HG02943 (cell line): ENCODE data around the gene PDE11A.

Experiments used
- ATAC-seq: cut with Tn5 transposase; IDR thresholded peaks from one replicate; pipeline ENCODE4 v1.9.1; 2021; ENCODE audit warnings: mild to moderate bottlenecking, low read depth, moderate library complexity; ENCODE audit not compliant: unreplicated experiment

PDE11A gene

DNA sequence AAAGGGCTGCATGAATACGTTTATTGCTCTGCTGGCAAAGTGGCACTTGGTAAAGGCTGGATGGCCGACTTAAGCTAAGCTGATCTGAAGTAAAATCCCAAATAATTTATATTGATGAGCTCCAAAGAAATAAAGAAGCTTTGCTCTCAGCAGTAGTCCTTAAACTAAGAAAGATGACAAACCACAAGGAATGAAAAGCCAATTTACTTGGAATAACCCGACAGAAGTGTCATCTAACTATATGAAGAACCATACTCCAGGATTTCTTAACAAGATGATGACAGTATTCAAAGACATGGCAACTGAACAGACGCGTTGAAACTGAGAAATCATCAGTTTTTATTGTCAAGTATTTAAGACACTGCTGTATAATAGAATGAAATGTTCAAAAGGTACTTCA, 294.1 kb downstream of the PDE11A start:
- ATAC-seq = no peak

DNA sequence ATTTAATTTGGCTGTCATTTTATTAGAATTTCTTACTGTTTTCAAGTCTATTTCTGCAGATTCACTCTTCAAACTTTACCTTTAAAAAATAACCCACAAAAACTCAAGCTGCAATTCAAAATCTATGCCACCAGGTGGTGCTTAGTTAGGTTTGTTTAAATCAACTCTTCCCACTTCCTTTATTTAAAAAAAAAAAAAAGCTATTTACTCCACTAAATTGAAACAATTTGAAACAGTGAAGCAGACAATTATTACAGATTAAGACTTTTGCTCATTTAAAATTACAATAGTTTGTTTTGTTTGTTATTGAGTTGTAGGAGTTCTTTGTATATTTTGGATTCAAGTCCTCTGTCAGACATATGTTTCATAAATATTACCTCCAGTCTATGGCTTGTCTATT, 300.0 kb downstream of the PDE11A start:
- no peak for ATAC-seq

DNA sequence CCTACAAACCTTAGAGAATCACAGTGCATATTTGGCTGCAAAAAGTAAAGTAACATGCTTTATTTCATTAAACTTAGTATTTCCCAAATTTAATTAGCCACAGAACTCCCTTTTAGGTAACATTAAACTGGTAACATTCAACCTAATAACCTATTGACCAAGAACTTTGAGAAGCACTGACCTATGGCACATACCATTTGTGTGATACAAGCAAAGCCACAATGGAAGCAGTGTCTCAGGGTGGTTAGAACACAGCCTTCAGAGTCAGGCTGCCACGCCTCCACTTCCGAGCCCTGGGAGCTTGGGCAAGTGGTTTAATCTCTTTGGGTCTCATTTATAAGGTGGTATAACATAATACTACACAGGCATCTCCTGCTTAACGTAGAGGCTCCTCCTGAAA, 301.4 kb downstream of the PDE11A start:
- ATAC-seq = no peak

DNA sequence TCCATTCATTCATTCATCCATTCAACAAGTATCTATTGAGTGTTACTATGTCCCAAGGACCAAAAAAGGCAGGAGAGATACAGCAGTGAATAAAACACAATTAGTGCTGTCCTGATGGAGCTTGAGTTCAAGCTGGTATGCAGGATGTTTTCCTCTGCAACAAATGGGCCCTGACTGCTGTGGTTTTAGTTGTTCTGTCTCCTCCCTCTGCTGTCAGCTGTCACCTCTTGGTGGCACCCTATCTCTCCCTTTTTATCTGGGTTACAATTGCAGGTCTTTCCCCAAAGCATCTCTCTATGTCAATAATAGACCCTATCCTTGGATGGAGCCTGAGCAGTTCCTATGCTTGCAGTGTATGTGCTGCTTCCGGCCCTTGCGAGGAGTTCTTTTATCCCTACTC, 304.8 kb downstream of the PDE11A start:
- ATAC-seq = no peak

DNA sequence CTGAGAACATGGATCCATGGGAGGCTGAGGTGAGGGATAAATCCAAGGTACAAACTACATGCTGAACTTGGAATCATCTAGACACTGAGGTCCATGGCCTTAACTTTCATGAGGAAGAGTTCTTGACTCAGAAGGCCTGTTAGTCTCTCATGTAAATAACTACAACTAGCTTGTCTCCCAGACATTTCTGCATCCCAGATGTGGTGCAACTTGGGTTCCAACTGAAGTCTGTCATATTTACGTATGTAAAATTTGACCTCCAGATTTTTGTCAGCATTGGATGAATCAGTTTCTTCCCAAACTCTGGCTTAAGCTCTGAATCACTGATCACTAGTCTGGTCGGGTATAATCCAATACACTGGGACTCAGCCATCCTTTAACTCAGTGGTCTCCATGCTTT, 306.9 kb downstream of the PDE11A start:
- no peak for ATAC-seq

DNA sequence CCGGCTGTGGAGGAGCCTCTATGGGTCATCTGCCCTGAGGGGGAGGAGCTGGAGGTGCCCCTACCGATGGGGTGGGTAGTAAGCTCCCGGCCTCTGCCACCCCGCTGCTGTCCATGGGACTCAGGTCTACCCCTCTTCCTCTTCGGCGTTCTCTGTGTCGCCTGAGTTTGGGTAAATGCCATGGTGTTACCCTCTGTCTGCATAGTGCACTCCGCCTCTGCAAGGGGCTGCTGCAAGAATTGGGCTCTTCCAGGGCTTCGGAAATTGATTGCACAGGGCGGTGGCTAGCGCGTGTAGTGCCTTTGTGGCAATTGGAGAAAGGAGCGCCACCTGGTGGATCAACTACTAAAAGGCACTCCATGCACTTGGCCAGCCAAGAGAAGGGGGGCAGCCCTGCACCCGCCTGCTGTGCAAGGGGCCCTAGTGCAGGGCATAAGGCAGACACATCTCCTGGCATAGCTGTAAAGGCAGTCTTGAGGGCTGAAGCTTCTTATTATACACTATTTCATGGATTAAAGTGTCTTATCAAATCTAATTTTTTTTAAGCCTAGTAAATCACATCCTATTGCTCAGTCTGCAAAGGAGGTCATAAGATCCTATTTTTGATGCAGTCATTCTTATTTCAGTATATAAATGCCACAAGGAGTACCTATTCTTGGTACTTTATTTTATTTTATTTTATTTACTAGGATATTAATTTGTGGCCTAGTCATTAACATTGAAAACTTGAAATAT, 308.9 kb downstream of the PDE11A start:
- peak; percentile 99 for ATAC-seq

DNA sequence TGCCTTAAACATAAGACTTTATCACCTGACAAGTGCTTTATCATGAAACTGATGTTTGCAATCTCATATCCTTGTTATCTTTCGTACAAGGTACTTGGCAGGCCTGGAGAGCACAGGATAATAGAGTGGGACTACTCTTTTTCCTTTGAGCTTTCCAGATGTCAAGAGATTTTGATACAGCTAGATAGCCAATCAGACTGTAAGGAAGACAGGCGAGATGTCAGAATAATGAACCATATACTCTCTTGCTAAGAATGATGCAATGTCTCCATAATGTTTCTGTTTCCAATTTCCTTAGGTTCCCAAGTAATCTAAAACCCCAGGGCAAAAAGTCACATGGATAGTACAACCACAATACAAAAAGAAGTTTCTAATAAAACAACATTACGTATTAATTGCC, 313.1 kb downstream of the PDE11A start:
- ATAC-seq = no peak

DNA sequence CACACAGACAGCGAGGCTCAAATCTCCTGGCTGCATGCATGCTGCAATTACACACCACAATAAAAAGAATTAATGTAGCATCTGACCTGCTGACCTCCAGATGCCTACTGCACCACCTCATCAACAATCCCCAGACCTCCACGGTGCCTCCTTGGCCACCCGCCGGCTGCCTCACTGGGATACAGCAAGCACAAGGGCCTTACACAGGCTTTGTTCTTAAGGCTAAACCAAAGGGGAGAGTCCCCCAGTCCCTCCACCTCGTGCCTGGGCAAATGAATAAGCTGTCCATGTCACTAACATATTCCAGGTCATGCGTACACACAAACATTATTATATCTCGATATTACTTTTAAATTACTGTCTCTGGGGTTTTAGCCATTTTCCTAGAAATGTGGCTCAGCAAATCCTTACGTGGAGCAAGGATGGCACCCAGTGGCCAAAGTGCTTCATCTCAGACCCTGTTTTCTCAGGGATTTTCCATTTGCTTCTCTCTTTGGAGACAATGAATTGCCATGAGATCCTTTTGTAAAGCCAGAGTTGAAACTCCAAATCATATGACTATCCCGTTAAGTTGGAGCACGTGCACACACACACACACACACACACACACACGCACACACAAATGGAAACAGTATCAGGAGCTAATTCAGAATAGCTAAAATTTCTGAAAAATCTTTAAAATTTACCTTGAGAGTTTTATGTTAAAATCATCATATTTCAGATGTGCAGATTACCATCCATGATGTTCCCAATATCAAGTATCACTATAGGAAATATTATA, 313.8 kb downstream of the PDE11A start:
- no peak for ATAC-seq

DNA sequence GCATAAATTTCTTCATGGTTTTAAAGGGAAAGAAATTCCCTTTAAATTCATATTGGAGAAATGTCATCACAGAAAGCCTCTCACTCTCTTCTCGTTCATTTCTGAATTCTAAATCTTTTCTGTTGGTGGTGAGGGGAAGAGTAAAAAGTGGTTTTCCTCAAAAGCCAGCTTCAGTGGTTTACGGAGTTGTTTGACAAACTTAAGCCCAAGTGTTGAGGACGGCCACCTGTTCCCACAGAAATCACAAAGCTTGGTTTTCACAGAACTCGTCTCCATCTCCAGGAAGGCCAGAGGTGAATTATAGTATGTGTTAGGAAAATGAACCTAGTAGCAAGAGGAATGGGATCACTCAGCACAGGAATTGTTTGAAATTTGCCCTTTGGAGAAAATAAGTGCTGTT, 316.2 kb downstream of the PDE11A start:
- ATAC-seq = no peak

DNA sequence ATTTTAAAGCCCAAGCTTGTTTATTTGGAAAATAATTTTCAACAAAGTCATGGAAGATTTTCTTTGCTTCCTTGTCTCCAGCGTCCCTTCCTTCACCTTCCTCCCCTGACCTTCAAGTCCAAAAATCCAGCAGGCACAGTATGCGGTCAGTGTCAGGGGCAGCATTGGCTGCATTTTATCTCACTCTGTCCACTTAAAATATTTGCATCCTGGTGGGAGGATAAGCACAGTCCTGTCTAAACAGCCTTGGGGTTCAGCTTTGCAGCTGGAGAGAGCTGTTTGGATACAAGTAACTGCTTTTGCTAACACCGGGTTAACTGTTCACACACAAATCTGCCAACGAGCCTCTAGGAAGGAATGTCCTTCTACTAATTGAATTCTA, 318.1 kb downstream of the PDE11A start:
- ATAC-seq = no peak

DNA sequence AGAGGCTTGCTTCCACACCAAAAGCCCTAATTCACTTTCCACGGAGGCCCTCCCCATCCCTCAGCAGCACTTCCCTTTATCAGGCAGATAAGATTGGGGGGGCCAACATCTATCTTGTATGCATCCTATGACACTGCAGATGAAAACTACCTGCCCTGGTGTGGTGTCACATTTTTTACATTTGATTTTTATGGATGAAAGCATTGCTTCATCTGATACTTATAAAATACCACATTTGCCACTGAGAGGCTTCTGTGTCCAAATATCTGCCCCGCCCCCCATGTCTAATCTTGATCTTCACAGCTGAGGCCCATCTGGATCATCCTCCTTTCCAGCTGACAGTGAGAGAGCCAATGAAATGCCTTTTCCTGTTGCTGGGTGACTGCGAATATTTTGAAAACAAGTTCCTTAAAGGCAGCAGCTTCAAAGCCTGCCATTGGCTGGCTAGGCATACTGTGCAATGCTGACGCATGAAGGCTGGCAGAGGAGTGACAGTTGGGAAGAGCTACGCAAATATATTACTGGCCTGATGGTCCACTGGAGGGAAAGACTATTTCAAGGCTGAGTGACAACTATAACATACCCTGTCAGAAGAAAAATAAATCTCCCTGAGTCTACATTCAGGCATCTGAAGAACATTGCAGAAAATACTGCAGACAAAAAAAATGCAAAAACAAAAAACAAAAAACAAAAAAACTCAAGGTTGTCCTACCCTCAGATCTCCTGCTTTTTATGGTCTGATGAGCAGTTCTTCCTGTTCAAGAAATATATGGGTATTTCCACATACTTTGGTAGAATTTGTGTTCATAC, 318.7 kb downstream of the PDE11A start:
- no peak for ATAC-seq

DNA sequence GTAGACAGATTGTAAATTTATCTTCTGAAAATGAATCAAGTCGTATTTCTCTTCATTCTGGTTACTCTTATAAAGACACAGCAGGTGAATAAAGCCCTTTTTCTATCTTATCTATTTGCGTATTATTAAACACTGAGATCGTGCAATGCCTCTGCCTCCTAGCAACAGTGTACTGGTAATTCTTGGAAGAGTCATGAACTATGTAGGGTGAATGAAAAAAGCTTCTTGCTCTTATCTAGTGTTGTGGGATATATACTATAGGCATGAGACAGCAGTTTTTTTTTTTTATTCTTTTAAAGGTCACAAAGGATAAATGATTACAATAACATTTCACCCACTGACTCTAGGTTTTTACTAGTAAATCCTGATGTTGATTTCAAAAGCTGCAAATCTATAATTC, 324.2 kb downstream of the PDE11A start:
- no peak for ATAC-seq

DNA sequence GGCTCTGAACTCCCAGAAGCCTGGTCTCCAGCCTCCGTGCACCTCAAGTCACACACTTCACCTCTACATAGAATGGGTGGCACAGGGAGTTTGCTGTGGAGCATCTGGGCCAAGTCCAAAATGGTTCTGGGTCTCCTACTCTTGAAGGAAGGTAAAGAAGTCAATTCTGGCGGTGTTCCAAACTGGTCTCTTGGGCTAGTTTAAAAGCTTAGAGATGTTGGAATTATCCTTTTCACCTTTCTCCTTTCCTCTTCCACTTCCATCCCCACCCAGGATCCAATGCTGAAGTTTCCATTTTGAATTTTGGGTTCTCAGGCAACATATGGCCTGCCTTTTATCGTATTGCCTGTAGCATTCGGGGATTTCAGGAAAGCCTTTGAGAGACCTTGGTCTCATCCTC, 325.2 kb downstream of the PDE11A start:
- no peak for ATAC-seq

DNA sequence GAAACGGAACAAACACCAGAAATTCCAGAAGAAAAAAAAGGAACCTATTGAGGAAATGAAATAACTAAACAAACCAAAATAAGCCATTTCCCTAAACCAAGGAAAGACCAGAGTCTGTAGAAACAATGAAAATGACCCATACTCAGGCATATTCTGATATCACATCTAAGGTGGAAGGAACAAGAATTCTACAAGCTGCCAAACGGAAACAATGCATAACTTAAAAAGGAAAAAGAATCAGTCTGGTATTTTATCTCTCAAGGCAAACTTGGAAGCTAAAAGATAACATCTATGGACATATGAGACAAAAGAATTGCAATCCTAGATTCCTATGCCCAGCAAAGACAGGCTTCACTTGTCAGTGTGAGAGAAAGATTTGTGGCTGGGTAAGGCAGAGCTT, 326.2 kb downstream of the PDE11A start:
- ATAC-seq = no peak

DNA sequence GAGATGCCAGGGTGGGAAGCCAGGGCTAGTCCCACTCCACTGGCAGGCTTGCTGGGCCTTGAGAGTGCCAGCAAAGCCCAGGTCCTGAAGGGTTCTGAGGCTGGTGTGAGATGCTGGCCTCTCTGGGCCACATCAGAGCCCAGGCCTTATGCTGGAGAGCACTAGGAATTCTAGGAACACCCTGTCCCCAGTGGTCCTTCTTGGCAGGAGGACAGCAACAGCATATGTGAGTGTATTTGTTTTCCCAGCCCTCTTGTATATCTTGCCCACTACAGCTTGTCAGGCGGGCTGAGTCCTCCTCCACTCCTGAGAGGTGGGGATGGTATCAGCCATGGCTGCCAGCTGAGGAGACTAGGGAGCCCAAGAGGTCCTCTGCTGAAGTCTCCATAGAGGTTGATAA, 327.0 kb downstream of the PDE11A start:
- no peak for ATAC-seq

DNA sequence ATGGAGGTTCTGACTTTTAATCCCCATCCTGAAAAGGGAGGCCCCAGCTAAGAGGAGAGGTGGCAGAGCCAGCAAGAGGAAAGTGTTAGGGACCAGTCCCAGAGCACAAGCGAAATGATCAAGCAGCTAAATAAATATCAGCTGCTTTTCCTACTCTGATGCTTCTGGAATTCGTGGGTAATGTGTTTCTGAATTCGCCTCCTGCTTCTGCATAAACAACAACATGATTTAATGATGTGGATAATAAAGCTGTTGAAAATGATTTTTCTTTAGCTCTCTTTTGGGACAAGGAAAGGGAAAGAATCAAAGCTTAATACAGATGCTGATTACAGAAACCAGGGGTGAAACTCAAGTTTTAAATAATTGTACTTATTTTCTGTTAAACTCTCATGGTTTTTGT, 329.7 kb downstream of the PDE11A start:
- ATAC-seq = no peak

DNA sequence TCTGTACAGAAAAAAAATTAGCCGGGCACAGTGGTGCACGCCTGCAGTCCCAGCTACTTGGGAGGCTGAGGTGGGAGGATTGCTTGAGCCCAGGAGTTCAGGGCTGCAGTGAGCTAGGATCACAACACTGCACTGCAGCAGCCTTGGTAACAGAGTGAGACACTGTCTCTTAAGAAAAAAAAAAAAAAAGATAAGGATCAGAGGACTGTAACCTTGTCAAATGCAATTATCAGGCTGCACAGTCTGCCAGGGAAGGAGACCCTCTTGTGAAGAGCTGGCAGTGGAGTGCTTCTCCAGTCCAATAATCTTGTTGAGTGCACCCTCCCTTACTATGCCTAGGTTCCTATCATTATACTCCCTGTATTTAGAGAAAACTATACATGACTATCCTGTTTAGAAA, 330.7 kb downstream of the PDE11A start:
- ATAC-seq = no peak

DNA sequence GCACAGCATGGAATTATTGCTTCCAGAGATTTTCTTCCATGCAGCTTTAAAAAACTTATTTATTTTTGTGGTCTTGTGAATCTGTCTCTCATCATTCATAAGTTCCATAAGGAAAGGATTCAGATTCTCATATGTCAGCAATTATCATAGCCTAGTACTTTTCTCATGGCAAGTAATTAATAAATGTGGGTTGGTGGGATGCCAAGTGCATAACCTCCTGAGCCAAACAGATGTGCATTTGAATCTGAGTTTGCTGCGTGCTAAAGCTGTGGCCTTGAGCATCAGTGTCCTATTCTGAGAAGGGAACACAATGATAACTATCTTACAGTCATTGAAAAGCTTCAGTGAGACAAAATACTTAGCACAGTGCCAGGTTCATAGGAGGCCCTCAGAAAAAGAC, 331.9 kb downstream of the PDE11A start:
- no peak for ATAC-seq

DNA sequence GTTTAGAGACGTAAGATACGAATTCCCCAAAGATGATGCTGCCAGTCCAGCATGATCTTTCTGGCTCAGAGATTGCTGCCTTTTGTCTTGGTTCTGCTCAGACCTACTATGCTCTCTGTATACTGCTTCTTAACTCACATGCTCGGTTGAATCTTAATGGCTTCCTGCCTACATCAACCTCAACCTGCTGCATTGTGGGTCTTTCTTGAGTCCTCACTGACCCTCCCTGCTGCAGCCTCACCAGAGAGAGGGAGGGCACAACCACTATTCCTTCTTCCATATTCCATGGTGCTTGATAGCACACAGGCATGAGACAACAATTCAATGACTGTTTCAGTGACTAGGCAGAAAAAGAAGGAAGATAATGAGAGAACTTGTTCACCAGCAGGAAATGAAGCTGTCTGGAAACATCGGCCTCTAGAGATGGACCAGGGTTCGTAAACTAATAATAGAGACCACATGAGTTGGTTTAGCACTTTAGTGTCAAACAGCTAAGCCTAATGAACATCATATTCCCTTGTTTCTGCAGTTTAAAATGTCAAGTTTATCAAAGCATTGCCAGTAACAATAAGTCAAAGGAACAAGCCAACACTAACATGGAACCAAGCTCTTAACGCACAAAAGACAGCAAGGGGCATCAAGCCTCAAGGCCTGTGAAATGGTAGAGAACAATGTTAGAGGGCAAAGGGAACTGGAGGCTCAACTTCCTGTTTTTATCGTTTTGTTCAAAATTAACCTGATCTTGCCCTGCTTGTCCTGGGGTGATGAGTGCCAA, 333.9 kb downstream of the PDE11A start:
- ATAC-seq = no peak

DNA sequence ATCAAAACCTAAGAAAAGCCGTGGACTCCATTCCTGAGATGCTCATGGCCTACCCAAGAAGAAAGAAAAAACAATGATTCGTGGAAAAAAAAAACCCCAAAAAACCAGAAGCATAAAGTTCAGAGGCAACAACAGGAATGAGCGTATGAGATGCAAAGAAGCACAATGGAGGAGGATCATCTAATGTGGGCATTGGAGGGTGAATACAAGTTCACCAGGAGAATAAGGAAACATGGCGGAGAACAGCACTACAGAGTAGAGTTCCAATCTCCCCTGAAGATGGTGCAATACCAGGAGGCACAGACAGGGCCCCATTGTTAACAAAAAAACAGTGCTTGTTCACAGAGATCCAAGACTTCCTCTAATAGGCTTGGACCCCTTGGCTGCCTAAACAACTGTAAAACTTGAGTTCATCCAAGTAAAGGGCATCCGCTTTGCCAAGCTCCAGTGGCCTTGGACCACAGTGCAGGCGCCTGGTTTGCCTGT, 337.2 kb downstream of the PDE11A start:
- ATAC-seq = no peak
